ENCODE data around the gene STK25.

DNA sequence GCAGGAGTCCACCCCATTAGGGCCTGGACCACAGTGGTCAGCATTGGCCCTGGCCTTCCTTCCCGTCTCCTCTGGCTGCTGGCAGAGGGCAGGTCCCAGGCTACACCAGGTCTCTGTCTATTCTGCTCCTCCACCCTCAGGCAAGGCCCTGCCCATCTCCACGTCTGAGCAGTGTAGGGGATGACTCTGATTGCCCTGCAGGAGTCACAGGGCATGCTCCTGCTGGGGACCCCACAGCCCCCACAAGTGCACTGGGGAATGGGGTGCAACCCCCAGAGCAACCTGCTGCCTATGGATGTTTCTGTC, 40.0 kb downstream of the STK25 start:
- TF ChIP-seq, protein P1, sequence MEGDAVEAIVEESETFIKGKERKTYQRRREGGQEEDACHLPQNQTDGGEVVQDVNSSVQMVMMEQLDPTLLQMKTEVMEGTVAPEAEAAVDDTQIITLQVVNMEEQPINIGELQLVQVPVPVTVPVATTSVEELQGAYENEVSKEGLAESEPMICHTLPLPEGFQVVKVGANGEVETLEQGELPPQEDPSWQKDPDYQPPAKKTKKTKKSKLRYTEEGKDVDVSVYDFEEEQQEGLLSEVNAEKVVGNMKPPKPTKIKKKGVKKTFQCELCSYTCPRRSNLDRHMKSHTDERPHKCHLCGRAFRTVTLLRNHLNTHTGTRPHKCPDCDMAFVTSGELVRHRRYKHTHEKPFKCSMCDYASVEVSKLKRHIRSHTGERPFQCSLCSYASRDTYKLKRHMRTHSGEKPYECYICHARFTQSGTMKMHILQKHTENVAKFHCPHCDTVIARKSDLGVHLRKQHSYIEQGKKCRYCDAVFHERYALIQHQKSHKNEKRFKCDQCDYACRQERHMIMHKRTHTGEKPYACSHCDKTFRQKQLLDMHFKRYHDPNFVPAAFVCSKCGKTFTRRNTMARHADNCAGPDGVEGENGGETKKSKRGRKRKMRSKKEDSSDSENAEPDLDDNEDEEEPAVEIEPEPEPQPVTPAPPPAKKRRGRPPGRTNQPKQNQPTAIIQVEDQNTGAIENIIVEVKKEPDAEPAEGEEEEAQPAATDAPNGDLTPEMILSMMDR (conservative IDR thresholded peaks at IDR 0.05), result no peak
- no peak for TF ChIP-seq EZH2 (IDR thresholded peaks at IDR 0.05; ENCODE audit: low read depth)
